DOHH2 (cell line): ENCODE results near the gene STARD9.

Experiments
- H3F3A ChIP-seq: fragments of 200-600 bp; sonication (generic), shearing (Covaris generic); 2 replicates; pipeline ENCODE4 v1.6.0; 2016; ENCODE audit warnings: antibody characterized with exemption, mild to moderate bottlenecking; ENCODE audit not compliant: control insufficient read depth, insufficient read depth
- H3K27ac ChIP-seq: fragments of 200-600 bp; sonication (generic); 2 replicates; pipeline ENCODE4 v1.5.1; 2014; ENCODE audit warnings: low read depth, mild to moderate bottlenecking, low read length, moderate library complexity
- H3K27me3 ChIP-seq: fragments of 200-600 bp; sonication (generic); 2 replicates; pipeline ENCODE4 v1.6.1; 2014; ENCODE audit warnings: mild to moderate bottlenecking, low read length, mixed read lengths; ENCODE audit not compliant: control insufficient read depth
- H3K36me3 ChIP-seq: fragments of 200-600 bp; sonication (generic); 2 replicates; pipeline ENCODE4 v1.6.1; 2014; ENCODE audit warnings: mild to moderate bottlenecking, low read length, moderate library complexity, mixed read lengths; ENCODE audit not compliant: control insufficient read depth
- H3K4me1 ChIP-seq: fragments of 200-600 bp; sonication (generic); 2 replicates; pipeline ENCODE4 v1.6.1; 2014; ENCODE audit warnings: mild to moderate bottlenecking, low read length, mixed read lengths; ENCODE audit not compliant: control insufficient read depth
- H3K4me2 ChIP-seq: fragments of 200-600 bp; sonication (generic); 2 replicates; pipeline ENCODE4 v1.6.0; 2014; ENCODE audit warnings: mild to moderate bottlenecking, low read length, moderate library complexity
- H3K4me3 ChIP-seq: fragments of 200-600 bp; sonication (generic); 2 replicates; pipeline ENCODE4 v1.5.1; 2014; ENCODE audit warnings: mild to moderate bottlenecking, low read length, mixed read lengths
- H3K79me2 ChIP-seq: fragments of 200-600 bp; sonication (generic); 2 replicates; pipeline ENCODE4 v1.6.1; 2014; ENCODE audit warnings: mild to moderate bottlenecking, low read length, mixed read lengths; ENCODE audit not compliant: control insufficient read depth
- H3K9me2 ChIP-seq: fragments of 200-600 bp; sonication (generic); replicated peaks from 2 replicates; pipeline ENCODE4 v1.6.1; 2014; ENCODE audit warnings: mild to moderate bottlenecking, low read length, mixed read lengths; ENCODE audit not compliant: control insufficient read depth
- H3K9me3 ChIP-seq: fragments of 200-600 bp; sonication (generic); 2 replicates; pipeline ENCODE4 v1.6.1; 2014; ENCODE audit warnings: antibody characterized with exemption, low read length, mixed read lengths; ENCODE audit not compliant: control insufficient read depth, insufficient read depth
- H4K20me1 ChIP-seq: fragments of 200-600 bp; sonication (generic); 2 replicates; pipeline ENCODE4 v1.6.0; 2014; ENCODE audit warnings: low read depth, mild to moderate bottlenecking, antibody characterized with exemption, low read length, moderate library complexity; ENCODE audit not compliant: control insufficient read depth, insufficient read depth
- CTCF ChIP-seq: fragments of 200-600 bp; sonication (generic); IDR thresholded peaks from one replicate; pipeline ENCODE4 v1.5.1; 2014; ENCODE audit warnings: antibody characterized with exemption, mild to moderate bottlenecking, low read depth, low read length; ENCODE audit not compliant: poor library complexity, severe bottlenecking
- EZH2phosphoT487 ChIP-seq: fragments of 200-600 bp; sonication (generic); IDR thresholded peaks from 2 replicates; pipeline ENCODE4 v1.6.1; 2017; ENCODE audit warnings: borderline replicate concordance, mild to moderate bottlenecking, antibody characterized with exemption, low read length, moderate library complexity, mixed read lengths

The STARD9 gene

GRCh38 chr15:42687740-42688139 lies 112.3 kb downstream of the STARD9 start:
- TF ChIP-seq EZH2phosphoT487 (no peak), CTCF (no peak)
- no peaks in the 10 kb centered on the region for H3K79me2 ChIP-seq
- H3K9me2 ChIP-seq = no peaks in the 10 kb centered on the region
- no peak overlapping the region for H3K4me2 ChIP-seq
- H3F3A ChIP-seq = no peaks in the 10 kb centered on the region
- H3K4me3 ChIP-seq = no peak overlapping the region
- no peaks in the 10 kb centered on the region for H3K4me1 ChIP-seq
- no peaks in the 10 kb centered on the region for H3K36me3 ChIP-seq
- H4K20me1 ChIP-seq = no peaks in the 10 kb centered on the region
- H3K9me3 ChIP-seq = no peaks in the 10 kb centered on the region
- H3K27ac ChIP-seq = no peak overlapping the region
- H3K27me3 ChIP-seq = no peaks in the 10 kb centered on the region

GRCh38 chr15:42688301-42688700 lies 112.9 kb downstream of the STARD9 start:
- Histone ChIP-seq H3K9me3 (no peaks in the 10 kb centered on the region), H3K4me1 (no peaks in the 10 kb centered on the region), H3K36me3 (no peaks in the 10 kb centered on the region), H3K27me3 (no peaks in the 10 kb centered on the region), H3K4me3 (no peak overlapping the region), H3K79me2 (no peaks in the 10 kb centered on the region), H4K20me1 (no peaks in the 10 kb centered on the region), H3K27ac (no peak overlapping the region), H3K9me2 (no peaks in the 10 kb centered on the region), H3F3A (no peaks in the 10 kb centered on the region), H3K4me2 (no peak overlapping the region)
- TF ChIP-seq EZH2phosphoT487 = no peak
- no peak for TF ChIP-seq CTCF

GRCh38 chr15:42691308-42691707 lies 115.9 kb downstream of the STARD9 start:
- H3K9me3 ChIP-seq = no peaks in the 10 kb centered on the region
- H3K4me2 ChIP-seq = no peak overlapping the region
- H3K9me2 ChIP-seq = no peaks in the 10 kb centered on the region
- H3K4me1 ChIP-seq = no peaks in the 10 kb centered on the region
- H3K79me2 ChIP-seq = no peaks in the 10 kb centered on the region
- TF ChIP-seq EZH2phosphoT487 (no peak), CTCF (no peak)
- H3K36me3 ChIP-seq = no peaks in the 10 kb centered on the region
- no peaks in the 10 kb centered on the region for H4K20me1 ChIP-seq
- H3F3A ChIP-seq = no peaks in the 10 kb centered on the region
- H3K27ac ChIP-seq = no peak overlapping the region
- no peaks in the 10 kb centered on the region for H3K27me3 ChIP-seq
- no peak overlapping the region for H3K4me3 ChIP-seq

GRCh38 chr15:42691770-42692169 lies 116.4 kb downstream of the STARD9 start:
- H3K4me1 ChIP-seq = no peaks in the 10 kb centered on the region
- no peaks in the 10 kb centered on the region for H3F3A ChIP-seq
- TF ChIP-seq CTCF (no peak), EZH2phosphoT487 (no peak)
- no peaks in the 10 kb centered on the region for H3K9me2 ChIP-seq
- no peaks in the 10 kb centered on the region for H3K79me2 ChIP-seq
- H3K9me3 ChIP-seq = no peaks in the 10 kb centered on the region
- H3K4me2 ChIP-seq = no peak overlapping the region
- H3K27me3 ChIP-seq = no peaks in the 10 kb centered on the region
- H3K27ac ChIP-seq = no peak overlapping the region
- no peaks in the 10 kb centered on the region for H4K20me1 ChIP-seq
- H3K36me3 ChIP-seq = no peaks in the 10 kb centered on the region
- H3K4me3 ChIP-seq = no peak overlapping the region
